Superior temporal gyrus (tissue), 1 donor: ENCODE data around the gene SERHL2.
"Not testable (repeated sequence)": the region's sequence is repeated elsewhere in the genome, so short reads cannot be mapped to it uniquely, and the experiment has no call there.

Experiments used
- DNase-seq: peaks from one replicate; pipeline ENCODE4 v3.0.0-alpha.2; 2016; ENCODE audit errors: extremely low spot score

SERHL2 gene, protein sequence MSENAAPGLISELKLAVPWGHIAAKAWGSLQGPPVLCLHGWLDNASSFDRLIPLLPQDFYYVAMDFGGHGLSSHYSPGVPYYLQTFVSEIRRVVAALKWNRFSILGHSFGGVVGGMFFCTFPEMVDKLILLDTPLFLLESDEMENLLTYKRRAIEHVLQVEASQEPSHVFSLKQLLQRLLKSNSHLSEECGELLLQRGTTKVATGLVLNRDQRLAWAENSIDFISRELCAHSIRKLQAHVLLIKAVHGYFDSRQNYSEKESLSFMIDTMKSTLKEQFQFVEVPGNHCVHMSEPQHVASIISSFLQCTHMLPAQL

DNA sequence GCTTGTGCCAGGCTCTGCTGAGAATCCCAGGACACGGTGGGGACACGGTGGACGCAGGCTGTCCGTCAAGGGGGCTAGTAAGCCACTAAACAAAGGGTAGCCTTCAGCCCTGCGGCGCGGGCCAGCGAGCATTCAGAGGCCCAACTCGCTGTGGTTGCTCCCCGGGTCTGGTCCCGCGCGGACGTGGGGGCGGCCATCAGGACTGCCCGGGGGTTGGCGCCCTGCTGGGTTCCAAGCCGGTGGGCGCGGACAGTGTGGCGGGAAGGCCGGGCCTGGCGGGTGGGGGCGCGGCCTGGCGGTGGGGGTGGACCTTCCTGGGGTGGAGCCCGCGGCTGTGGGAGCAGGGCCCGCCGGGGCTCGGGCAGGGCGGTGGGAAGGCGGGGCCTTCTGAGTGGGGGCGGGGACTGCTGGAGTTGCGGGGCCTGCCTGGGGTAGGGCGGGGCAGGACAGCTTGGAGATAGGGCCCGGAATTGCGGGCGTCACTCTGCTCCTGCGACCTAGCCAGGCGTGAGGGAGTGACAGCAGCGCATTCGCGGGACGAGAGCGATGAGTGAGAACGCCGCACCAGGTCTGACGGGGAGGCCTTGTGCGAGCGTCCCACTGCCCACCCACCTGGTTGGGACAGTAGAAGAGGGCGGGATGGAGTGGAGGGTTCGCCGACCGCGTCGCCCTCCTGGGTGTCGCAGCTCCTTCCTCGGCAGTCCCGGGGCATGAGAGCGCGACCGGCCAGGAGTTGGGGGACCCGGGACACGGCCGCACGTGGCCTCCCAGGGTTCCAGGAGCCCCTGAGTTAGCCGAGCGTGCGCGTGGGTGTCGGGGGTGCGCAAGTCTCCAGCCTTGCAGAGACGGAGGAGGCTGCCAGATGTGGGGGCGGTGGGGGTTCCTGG lies at the start of gene SERHL2:
TSS of gene SERHL2 (plus strand) at position 482 of the 887 bp plus-strand sequence. CDS start at position 547, 65 bp downstream.
- peak; percentile 45 for DNase-seq

DNA sequence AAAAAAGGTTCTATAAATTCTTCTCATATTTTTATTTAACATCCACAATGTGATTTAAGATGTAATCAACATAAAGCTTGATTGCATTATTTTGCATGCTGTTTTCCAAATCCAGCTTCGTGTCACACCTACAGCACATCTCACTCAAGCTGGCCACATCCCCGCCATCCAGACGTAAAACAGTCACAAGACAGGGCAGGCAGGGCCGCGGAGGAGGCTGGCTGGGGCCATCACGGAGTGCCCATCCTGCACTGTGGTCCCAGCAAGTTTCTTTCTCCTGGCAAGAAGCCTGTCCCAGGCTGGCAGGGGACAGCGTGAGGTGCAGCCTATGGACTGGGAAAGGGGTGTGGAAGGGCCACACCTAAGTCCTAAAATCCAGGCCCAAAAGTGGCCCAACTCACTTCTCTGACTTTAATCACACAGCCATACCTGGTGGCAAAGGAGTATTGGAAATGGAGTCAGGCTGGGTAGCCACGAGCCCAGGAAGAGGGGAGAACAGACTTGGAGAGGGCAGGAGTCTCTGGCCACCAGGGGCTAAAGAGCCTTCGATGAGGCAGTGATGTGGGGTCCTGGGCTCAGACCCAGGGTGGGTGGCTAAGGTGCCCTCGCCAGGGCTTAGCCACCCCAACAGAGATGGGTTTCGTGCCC lies 45.3 kb upstream of the SERHL2 start:
- not testable (repeated sequence) for DNase-seq

DNA sequence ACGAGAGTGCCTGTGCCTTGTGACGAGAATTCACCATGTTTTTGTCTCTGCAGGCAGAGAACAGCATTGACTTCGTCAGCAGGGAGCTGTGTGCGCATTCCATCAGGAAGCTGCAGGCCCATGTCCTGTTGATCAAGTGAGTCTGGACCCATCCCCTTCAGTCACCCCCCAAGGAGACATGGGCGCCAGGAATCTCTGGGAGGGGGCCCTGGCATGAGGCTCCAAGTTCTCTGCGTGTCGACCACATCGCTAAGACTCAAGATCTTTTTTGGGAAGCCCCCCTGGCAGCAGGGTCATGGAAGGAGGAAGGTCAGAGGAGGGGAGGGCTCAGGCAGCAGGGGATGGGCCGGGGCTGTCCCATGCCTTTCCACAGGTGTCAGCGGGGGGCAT lies 44.8 kb upstream of the SERHL2 start:
- DNase-seq: not testable (repeated sequence)

DNA sequence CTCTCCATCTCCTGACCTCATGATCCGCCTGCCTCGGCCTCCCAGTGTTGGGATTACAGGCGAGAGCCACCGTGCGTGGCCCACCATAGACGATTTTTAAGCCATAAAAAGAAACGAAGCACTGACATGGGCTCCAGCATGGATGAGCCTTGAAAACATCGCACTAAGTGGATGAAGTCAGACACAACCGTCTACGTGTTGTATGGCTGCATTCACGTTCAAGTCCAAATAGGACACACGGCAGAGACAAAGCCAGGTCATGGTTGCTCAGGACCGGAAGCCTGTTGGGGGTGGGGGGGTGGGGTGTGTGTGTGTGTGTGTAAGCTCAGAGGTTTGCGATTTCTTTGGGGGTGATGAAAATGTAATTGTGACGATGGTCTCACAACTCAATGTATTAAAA lies 44.2 kb upstream of the SERHL2 start:
- no peak for DNase-seq

DNA sequence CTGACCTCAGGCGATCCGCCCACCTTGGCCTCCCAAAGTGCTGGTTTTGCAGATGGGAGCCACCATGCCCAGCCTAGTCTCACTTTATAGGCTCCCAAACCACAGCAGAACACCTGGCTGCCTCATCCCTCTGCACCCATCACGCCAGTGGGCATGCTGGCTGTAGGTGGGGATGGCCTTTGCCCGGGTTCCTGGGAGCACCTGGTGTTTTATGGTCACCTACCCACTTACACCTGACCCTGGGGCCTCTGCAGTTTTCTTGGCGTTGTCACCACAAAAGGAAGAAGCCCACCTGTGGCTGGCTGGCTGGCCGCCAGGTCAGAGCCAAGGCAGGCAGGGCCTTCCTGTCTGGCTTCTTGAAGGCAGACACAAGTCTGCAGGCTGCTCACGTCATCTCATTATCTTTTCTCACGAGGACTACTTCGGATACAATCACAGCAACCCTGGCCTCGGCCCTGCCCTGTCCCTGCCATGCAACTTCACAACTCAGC lies 42.3 kb upstream of the SERHL2 start:
- no peak for DNase-seq

DNA sequence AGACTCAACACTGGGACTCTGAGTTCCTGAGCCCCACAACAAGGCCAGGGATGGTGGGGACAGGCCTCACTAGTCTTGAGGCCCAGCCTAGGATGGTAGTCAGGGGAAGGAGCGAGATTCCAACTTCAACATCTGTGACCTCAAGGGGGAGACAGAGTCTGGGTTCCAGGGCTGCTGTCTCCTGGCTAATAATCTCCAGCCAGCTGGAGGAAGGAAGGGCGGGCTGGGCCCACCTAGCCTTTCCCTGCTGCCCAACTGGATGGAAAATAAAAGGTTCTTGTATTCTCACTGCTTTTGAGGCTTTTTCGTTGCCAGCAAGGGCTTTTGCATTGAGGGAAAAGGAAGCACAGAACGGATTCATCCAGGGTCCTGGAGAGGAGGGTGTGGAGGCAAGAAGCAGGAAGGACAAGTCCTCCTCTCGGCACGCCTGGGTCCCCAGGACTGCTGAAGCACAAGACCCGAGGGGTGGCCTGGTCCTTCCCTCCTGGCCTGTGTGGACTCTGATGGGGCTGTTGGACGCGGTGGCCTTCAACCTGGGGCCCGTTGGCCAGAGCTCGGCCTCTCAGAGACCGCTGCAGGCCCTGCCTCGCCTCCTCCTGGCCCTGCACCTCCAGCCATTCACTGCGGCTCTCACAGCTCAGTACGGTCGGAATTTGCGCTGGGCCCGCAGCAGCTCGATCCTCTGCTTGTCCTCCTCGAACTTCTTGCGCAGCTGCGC lies 41.3 kb upstream of the SERHL2 start:
- not testable (repeated sequence) for DNase-seq

DNA sequence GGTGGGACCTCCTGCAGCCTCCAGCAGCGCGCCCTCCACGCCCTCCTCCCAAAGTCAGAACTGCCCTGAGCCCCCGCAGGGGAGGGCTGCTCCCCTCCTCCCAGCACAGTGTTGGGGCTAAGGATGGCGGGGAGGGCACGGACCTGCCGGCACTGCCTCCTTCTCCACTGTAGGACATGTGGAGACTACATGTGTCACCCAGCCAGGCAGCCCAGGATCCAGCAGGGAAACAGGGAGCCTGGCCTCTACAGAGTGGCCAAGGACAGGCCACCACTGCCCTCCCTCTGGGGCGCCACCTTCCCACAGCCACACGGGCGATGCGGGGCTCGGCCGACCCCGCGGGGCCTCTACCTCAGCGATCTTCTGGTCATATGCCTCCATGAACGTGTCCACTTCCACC lies 39.4 kb upstream of the SERHL2 start:
- DNase-seq: not testable (repeated sequence)

DNA sequence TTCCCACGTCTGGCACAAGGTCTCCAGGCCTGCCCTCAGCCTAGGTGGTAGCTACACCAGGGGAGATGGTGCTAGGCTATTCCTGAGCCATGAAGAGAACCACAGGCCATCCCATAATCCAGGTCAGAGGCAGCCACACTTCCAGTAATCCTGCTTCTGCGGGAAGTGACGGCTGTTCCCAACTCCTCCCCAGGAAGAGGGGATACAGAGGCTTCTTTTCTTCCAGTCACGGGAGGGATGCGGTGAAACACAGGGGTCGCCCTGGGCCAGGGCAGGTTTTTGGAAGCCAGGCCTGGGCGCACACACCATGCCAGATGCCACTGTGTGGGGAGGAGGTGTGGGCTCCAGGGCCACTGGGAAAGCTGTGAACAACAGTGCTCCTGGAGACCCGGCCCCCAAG lies 38.5 kb upstream of the SERHL2 start:
- not testable (repeated sequence) for DNase-seq

DNA sequence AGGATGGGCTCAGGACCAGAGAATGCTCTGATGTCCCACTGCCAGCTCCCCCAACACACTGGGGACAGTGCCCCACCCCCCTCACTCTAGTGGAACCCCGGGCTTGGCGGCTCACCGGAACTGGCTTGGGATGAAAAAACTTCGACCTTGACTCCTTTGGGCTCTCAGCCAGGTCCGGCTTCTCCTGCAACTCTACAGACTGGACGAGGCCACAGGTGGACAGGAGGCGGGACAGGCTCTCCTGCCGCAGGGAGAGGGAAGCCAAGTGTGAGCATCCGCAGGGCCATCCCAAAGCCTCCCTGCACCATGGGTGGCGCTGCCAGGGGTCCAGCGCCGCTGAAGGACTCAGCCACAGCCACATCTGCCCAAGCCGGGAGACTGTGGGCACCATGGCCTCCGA lies 37.9 kb upstream of the SERHL2 start:
- no peak for DNase-seq

DNA sequence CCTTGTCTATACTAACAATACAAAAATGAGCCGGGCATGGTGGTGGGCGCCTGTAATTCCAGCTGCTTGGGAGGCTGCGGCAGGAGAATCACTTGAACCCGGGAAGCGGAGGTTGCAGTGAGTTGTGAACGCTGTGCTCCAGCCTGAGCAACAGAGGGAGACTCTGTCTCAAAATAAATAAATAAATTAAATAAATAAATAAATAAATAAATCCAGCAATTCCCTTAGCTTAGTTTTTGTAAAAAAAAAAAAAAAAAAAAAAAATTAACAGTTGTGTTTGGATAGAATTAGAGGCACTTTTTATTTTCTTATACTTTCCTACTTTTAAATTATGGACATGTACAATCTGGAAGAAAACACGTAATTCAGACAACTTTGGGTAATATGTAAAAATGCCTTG lies 36.7 kb upstream of the SERHL2 start:
- not testable (repeated sequence) for DNase-seq

DNA sequence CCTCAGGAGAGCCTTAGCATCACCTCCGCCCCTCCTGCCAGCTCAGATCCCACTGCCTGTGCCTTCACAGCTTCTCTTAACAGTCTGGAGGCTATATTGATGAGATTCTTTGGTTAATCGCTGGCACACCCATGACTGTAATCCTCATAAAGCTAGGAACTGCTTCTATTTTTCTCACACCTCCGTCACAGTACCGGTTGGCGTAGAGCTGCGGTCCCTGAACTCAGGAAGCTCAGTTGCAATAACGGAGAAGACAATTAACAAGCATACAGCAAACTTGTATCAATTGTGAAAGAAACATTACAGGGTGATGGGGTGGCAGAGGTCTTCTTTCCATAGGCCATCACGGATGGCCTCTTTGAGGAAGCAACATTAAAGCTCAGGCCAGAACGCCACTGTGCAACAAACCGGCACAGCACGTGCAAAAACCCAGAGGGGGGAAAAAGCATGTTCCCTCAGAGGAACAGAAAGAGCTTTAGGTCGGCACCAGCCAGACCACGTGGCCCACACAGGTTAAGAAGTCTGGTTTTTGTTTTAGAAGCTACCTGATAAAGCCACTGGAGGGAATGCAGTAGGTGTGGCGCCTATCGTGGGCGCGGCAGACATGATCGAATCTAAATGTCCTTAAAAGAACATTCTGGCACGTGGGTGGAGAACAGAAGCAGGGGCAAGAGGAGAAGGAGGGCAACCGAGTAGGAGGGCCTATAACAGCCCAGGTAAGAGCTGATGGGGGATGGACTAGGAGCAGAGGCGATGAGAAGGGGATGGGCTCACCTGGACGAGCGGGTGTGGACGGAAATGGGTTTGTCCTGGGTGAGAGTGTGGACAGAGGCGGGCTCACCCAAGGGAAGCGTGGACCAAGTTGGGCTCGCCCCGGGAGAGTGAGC lies 34.9 kb upstream of the SERHL2 start:
- not testable (repeated sequence) for DNase-seq

DNA sequence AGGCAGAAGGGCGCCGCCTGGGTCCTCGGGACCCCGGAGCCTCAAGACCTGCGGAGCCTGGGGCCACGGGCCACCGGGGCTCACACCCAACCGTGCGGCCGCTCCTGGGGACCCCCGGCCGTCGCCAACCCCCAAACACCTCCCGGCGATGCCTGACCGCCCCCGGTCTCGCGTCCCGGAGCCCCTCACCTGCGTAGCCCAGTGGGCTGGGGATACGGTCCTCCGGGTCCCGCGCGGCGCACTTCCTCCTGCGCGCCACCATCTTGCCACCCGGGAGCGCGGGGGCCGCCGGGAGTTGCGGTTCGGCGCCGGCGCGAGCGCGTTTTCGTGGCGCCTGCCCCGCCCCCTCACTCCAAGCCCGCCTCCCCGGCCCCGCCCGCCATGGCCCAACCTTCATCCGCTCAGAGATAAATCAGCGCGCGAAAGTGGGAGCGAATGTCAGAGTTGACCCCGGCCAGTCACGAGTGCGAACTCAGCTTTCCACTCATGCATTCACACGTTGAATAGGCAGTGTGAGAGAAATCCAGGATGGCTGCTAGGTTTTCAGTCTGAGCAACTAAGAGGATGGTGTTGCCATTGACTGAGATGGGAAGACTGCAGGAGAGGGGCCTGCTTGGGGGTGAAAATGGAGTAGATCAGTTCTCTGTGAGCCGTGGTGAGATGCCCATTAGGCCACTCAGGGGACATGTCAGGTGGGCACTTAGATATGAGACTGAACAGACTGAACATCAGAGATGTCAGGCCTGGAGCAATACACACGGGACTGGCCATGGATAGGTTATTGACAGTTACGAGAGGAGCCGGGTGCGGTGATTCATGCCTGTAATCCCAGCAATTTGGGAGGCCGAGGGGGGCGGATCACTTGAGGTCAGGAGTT lies 34.0 kb upstream of the SERHL2 start, which contains the start of gene RRP7A:
TSS of gene RRP7A (minus strand) at position 272 of the 877 bp plus-strand sequence. CDS start at position 262, 10 bp downstream.
- DNase-seq: peak; percentile 68

DNA sequence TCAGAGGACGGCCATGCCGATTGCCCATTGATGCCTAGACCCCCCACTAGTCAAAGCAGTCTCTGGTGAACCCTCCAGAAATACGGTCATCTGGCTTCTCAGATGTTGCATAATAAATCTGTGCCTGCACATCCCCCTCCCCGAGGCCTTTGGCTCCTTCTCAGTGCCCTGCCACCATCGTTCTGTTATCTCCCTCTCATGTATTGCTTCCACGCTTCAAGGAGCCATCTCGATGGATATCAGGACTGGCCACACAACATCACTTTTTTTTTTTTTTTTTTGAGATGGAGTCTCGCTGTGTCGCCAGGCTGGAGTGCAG lies 32.6 kb upstream of the SERHL2 start:
- no peak for DNase-seq

DNA sequence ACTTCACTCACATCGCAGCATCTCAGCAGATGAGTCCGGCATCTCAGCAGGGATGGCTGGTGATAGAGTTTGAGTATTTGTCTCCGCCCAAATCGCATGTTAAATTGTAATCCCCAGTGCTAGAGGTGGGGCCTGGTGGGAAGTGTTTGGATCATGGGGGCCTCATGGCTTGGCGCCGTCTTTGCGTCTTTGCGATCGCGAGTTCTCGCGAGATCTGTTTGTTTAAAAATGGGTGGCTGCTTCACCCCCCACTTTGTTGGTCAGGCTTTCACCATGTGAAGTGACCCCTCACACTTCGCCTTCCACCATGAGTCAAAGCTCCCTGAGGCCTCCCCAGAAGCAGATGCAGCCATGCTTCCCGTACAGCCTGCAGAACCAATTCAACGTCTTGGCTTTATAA lies 31.2 kb upstream of the SERHL2 start:
- DNase-seq: no peak

DNA sequence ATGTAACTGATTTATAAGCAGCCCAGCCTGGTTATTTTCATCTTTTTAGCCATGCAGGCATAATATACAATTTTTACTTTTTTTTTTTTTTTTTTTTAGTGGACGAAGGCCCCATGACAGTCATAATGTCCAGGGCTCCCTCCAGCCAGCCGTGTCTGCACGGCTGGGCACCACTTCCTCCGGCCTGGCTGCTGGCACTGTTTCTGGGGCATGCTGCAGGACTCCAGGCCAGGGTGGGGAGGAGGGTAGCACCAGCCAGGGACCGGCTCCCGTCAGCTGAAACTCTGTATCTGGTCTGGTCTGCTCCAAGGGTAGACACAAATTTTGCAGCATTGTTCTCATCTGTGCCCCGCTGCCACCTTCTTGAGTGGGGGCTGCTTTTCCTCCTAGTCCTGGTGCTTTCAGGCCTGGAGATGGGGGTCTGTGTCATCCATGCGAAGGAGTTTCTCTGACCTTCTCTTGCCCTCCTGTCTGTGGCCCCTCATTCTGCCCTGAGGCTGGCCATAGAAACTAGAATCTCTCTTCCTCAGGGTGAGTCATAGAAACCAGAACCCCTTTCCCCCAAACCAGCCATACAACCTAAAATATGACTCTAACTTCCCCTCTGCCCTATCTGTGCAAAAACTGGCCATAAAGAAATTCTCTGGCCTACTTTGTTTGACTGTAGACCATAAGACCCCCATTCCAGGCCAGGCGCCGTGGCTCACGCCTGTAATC lies 25.0 kb upstream of the SERHL2 start:
- DNase-seq: no peak

DNA sequence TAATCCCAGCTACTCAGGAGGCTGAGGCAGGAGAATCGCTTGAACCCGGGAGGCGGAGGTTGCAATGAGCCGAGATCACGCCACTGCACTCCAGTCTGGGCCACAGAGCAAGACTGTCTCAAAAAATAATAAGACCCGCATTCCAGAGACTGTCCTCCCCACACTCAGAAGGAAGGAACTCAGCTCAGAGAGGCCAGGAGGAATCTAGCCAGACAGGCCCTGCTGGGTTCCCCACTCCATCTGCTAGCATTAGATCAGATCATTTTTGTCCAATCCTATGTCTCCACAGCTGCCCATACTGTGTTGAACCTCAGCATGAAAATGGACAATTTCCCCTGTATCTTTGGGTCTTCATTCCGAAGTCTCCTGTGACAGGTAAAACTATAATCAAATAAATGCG lies 24.3 kb upstream of the SERHL2 start:
- not testable (repeated sequence) for DNase-seq

DNA sequence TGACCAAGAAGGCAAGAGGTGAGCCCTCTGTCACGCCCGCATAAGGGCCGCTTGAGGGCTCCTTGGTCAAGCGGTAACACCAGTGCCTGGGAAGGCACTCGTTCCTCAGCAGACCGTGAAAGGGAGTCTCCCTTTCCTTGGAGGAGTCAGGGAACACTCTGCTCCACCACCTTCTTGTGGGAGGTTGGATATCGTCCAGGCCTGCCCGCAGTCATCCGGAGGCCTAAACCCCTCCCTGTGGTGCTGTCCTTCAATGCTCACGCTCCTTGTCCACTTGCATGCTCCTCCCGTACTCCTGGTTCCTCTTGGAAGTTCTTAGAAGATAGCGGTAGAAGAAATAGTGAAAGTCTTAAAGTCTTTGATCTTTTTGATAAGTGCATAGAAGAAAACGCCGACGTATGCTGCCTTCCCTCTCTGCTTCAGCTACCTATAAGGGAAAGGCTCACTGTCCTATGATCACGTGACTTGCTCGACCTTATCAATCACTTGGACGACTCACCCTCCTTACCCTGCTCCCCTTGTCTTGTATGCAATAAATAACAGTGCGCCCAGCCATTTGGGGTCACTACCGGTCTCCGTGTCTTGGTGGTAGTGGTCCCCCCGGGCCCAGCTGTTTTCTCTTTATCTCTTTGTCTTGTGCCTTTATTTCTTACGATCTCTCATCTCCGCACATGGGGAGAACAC lies 22.2 kb upstream of the SERHL2 start:
- DNase-seq: not testable (repeated sequence)

DNA sequence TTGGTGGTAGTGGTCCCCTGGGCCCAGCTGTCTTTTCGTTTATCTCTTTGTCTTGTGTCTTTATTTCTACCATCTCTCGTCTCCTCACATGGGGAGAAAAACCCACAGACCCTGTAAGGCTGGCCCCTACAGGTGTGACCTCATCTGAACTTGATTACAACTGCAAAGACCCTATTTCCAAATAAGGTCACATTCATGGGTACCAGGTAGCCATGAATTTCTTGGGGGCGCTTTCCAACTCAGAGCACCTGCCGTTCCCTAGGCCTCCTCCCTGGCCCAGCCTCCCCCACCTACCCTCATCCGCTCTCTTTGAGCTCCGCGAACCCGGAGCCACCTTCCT lies 20.1 kb upstream of the SERHL2 start:
- DNase-seq: no peak
